Measurements from ENCODE around the gene HBG2. TPM values are rescaled to one million over a fixed set of nuclear protein-coding genes. Genes with fewer than 3 reads are reported as not detected.

HBG2 gene
- total and polyA plus RNA-seq, 9 of the 15 experiments (the other 6 are each of a cell fraction or from before 2014, with no cell fraction given), result 1,626 to 58,619 (median 10,515) TPM

DNA sequence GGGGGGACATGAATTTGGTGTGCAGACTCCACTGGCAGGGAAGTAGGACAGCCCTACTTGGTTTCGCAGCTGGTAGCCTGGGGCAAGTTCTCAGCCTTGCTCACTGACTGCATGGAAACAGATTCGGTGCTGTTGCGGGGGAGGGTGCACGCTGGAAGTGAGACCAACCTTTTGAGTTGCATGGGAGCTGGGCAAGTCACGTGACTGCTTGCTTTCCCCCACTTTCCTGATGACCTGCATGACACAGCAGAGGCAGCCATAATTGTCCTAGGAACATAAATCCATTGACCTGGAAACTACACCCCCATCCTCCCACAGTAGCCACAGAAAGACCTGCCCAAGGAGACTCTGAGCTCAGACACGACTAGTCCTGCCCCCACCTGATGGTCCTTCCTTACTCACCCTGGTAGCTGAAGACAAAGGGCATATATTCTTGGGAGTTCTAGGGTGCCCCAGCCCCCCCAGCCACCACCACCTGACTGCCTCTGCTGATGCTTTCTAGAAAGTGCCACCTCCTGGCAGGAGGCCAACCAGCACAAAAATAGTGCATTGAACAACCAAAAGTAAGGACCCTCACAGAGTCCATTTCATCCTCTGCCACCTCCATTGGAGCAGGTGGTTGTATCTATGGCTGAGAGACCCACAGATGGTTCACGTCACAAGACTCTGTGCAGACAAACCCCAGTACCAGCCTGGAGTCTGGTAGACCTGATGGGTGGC lies 4.1 kb upstream of the HBG2 start (continued):
- TF ChIP-seq, protein P1, sequence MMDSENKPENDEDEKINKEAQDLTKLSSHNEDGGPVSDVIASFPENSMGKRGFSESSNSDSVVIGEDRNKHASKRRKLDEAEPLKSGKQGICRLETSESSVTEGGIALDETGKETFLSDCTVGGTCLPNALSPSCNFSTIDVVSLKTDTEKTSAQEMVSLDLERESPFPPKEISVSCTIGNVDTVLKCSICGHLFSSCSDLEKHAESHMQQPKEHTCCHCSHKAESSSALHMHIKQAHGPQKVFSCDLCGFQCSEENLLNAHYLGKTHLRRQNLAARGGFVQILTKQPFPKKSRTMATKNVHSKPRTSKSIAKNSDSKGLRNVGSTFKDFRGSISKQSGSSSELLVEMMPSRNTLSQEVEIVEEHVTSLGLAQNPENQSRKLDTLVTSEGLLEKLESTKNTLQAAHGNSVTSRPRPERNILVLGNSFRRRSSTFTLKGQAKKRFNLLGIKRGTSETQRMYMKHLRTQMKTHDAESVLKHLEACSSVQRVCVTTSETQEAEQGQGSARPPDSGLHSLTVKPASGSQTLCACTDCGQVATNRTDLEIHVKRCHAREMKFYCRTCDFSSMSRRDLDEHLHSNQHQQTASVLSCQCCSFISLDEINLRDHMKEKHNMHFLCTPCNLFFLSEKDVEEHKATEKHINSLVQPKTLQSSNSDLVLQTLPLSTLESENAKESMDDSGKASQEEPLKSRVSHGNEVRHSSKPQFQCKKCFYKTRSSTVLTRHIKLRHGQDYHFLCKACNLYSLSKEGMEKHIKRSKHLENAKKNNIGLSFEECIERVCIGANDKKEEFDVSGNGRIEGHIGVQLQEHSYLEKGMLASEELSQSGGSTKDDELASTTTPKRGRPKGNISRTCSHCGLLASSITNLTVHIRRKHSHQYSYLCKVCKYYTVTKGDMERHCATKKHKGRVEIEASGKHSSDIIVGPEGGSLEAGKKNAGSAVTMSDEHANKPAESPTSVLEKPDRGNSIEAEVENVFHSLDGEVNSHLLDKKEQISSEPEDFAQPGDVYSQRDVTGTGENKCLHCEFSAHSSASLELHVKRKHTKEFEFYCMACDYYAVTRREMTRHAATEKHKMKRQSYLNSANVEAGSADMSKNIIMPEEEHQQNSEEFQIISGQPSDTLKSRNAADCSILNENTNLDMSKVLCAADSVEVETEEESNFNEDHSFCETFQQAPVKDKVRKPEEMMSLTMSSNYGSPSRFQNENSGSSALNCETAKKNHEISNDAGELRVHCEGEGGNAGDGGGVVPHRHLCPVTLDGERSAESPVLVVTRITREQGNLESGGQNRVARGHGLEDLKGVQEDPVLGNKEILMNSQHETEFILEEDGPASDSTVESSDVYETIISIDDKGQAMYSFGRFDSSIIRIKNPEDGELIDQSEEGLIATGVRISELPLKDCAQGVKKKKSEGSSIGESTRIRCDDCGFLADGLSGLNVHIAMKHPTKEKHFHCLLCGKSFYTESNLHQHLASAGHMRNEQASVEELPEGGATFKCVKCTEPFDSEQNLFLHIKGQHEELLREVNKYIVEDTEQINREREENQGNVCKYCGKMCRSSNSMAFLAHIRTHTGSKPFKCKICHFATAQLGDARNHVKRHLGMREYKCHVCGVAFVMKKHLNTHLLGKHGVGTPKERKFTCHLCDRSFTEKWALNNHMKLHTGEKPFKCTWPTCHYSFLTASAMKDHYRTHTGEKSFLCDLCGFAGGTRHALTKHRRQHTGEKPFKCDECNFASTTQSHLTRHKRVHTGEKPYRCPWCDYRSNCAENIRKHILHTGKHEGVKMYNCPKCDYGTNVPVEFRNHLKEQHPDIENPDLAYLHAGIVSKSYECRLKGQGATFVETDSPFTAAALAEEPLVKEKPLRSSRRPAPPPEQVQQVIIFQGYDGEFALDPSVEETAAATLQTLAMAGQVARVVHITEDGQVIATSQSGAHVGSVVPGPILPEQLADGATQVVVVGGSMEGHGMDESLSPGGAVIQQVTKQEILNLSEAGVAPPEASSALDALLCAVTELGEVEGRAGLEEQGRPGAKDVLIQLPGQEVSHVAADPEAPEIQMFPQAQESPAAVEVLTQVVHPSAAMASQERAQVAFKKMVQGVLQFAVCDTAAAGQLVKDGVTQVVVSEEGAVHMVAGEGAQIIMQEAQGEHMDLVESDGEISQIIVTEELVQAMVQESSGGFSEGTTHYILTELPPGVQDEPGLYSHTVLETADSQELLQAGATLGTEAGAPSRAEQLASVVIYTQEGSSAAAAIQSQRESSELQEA (IDR thresholded peaks at IDR 0.05; ENCODE audit: low read depth), result peak; percentile 34; the same call in 1 of the 2 replicates
- TF ChIP-seq XRCC4 (IDR thresholded peaks at IDR 0.05; ENCODE audit: extremely low read depth, insufficient read depth, insufficient read length) (no peak), LEF1 (IDR thresholded peaks at IDR 0.05) (peak; percentile 65), E2F3 (CRISPR knock-in tag; IDR thresholded peaks at IDR 0.05) (no peak), NFATC3 (IDR thresholded peaks at IDR 0.05) (no peak), GTF2F1 (IDR thresholded peaks at IDR 0.05; ENCODE audit: low read depth, low read length) (no peak), SRF (CRISPR knock-in tag; IDR thresholded peaks at IDR 0.05) (no peak), RFX7 (CRISPR knock-in tag; IDR thresholded peaks at IDR 0.05) (no peak), KLF6 (CRISPR knock-in tag; IDR thresholded peaks at IDR 0.05; ENCODE audit: borderline replicate concordance) (peak; percentile 66; the same call in 1 of the 2 replicates)
- TF ChIP-seq, protein P2, sequence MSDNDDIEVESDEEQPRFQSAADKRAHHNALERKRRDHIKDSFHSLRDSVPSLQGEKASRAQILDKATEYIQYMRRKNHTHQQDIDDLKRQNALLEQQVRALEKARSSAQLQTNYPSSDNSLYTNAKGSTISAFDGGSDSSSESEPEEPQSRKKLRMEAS (CRISPR knock-in tag; IDR thresholded peaks at IDR 0.05), result peak; percentile 85
- TF ChIP-seq, protein P3, sequence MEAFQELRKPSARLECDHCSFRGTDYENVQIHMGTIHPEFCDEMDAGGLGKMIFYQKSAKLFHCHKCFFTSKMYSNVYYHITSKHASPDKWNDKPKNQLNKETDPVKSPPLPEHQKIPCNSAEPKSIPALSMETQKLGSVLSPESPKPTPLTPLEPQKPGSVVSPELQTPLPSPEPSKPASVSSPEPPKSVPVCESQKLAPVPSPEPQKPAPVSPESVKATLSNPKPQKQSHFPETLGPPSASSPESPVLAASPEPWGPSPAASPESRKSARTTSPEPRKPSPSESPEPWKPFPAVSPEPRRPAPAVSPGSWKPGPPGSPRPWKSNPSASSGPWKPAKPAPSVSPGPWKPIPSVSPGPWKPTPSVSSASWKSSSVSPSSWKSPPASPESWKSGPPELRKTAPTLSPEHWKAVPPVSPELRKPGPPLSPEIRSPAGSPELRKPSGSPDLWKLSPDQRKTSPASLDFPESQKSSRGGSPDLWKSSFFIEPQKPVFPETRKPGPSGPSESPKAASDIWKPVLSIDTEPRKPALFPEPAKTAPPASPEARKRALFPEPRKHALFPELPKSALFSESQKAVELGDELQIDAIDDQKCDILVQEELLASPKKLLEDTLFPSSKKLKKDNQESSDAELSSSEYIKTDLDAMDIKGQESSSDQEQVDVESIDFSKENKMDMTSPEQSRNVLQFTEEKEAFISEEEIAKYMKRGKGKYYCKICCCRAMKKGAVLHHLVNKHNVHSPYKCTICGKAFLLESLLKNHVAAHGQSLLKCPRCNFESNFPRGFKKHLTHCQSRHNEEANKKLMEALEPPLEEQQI (IDR thresholded peaks at IDR 0.05), result peak; percentile 54; the same call in 1 of the 2 replicates
- TF ChIP-seq, protein P4, sequence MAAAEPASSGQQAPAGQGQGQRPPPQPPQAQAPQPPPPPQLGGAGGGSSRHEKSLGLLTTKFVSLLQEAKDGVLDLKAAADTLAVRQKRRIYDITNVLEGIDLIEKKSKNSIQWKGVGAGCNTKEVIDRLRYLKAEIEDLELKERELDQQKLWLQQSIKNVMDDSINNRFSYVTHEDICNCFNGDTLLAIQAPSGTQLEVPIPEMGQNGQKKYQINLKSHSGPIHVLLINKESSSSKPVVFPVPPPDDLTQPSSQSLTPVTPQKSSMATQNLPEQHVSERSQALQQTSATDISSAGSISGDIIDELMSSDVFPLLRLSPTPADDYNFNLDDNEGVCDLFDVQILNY (CRISPR knock-in tag; IDR thresholded peaks at IDR 0.05), result no peak
